Kidney epithelial cell (primary cell): ENCODE results near the gene IL5. TPM values are rescaled to one million over a fixed set of nuclear protein-coding genes. Genes with fewer than 3 reads are reported as not detected.

ENCODE experiments used
- DNase-seq: peaks from one replicate; pipeline ENCODE4 v3.0.0-alpha.2; 2010; ENCODE audit warnings: low read depth
- H3K27me3 ChIP-seq: 2 replicates; pipeline ENCODE4 v1.6.0; 2011; ENCODE audit warnings: low read length; ENCODE audit not compliant: control insufficient read depth, insufficient read depth
- H3K36me3 ChIP-seq: 2 replicates; pipeline ENCODE4 v1.5.1; 2011; ENCODE audit warnings: low read length; ENCODE audit not compliant: control insufficient read depth, insufficient read depth
- H3K4me3 ChIP-seq: 2 replicates; pipeline ENCODE4 v1.5.1; 2011; ENCODE audit warnings: low read depth, mild to moderate bottlenecking, control low read depth, low read length
- CTCF ChIP-seq: IDR thresholded peaks from 2 replicates; pipeline ENCODE4 v1.5.1; 2011; ENCODE audit warnings: mild to moderate bottlenecking, moderate library complexity, low read length, control low read depth, inconsistent platforms; ENCODE audit not compliant: insufficient read depth, poor library complexity, severe bottlenecking
- total RNA-seq: library from RNA; depleted of rRNA; stranded (reverse); fragments of >200 nt; gene quantifications from 2 replicates; pipeline ENCODE4 v1.2.3, GENCODE V29; 2015

Gene IL5
- total RNA-seq, 1 donor from 2014 or later = not detected

- Histone ChIP-seq H3K36me3 (no peaks in the 10 kb centered on the region), H3K27me3 (peaks cover 2% of the 10 kb centered on the region), H3K4me3 (no peak overlapping the region)
- no peak for TF ChIP-seq CTCF
- no peak for DNase-seq
Measured at GRCh38 chr5:132540764-132541163, 2.6 kb downstream of the IL5 start.

GRCh38 chr5:132540149-132540548, 3.2 kb downstream of the IL5 start:
- Histone ChIP-seq H3K36me3 (no peaks in the 10 kb centered on the region), H3K4me3 (no peak overlapping the region), H3K27me3 (peaks cover 2% of the 10 kb centered on the region)
- no peak for TF ChIP-seq CTCF
- no peak for DNase-seq

DNA sequence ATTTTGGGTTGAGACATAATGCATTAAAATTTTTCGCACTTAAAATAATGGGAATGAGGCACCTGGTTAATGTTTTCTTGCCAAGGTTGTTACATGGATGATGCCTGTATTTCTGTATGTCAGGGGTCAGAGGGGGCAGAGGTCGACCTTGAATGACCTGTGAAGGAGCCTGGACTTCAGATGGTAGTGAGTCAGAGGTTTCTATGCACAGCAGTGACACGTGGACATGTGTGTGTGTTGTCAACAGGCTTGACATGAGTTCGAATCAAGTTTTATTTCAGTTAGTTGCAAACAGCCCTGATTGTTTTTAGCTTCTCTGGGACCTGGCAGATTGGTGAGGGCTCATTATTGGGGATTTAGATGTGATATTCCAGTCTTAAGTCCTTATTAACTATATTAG, 3.6 kb downstream of the IL5 start:
- DNase-seq = no peak
- H3K36me3 ChIP-seq = no peaks in the 10 kb centered on the region
- peaks cover 2% of the 10 kb centered on the region for H3K27me3 ChIP-seq
- TF ChIP-seq CTCF = no peak
- no peak overlapping the region for H3K4me3 ChIP-seq

- H3K27me3 ChIP-seq = peaks cover 2% of the 10 kb centered on the region
- H3K4me3 ChIP-seq = no peak overlapping the region
- no peak for TF ChIP-seq CTCF
- no peak for DNase-seq
- H3K36me3 ChIP-seq = no peaks in the 10 kb centered on the region
Measured at GRCh38 chr5:132530946-132531345, 12.4 kb downstream of the IL5 start.

DNA sequence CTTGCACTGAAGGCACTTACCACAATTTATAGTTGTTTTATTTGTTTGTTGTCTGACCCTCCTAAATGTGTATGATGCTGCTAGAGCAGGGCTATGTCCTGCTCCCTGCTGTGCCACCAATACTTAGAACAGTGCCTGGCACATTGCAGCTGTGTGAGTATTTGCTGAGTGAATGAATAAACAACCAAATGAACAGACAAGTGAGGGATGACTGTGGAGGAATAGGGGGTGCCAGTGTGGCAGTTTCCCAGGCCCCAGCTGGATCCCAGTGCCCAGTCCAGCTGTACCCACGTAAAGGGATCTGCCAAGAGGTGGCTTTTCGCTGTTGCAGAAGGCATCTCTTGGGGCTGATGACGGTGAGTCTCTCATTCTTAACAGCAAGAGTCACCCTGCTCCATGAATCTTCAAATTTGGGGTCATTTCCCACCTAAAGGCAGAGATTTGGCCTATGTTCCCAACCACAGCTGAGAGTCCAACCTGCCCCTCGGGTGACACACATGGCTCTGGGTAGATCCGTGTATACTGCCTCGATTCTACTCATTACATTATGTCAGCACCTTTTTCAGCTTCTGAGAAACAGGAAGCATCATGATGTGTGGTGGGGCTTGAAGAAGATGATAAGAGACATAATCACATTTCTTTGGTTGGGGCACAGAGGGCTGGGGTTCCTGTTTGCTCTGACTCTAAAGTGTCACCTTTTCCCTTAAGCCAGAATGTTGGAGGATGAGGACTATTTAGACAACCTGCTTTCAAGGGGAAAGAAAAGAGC, 14.3 kb downstream of the IL5 start:
- DNase-seq = no peak
- Histone ChIP-seq H3K4me3 (no peak overlapping the region), H3K27me3 (no peaks in the 10 kb centered on the region), H3K36me3 (no peaks in the 10 kb centered on the region)
- no peak for TF ChIP-seq CTCF

- no peak for DNase-seq
- Histone ChIP-seq H3K27me3 (no peaks in the 10 kb centered on the region), H3K4me3 (no peak overlapping the region), H3K36me3 (no peaks in the 10 kb centered on the region)
- TF ChIP-seq CTCF = no peak
Measured at GRCh38 chr5:132528021-132528420, 15.3 kb downstream of the IL5 start.
